ENCODE data around the gene TNFAIP8L3. TPM values are rescaled to one million over a fixed set of nuclear protein-coding genes. Genes with fewer than 3 reads are reported as not detected.
A peak's percentile ranks its signal among the peaks of the same experiment; 100 is the strongest.

The TNFAIP8L3 gene
- total and polyA plus RNA-seq, 2 of the 4 experiments (the other 2 are of a cell fraction): 0.29 to 0.90 TPM

- H3K4ac ChIP-seq (ENCODE audit: low read depth, low read length): no peak overlapping the region
- peak; percentile 81 for ATAC-seq (ENCODE audit: low read depth)
- no peak overlapping the region for H3K9ac ChIP-seq (ENCODE audit: low read depth, low read length)
- no peak overlapping the region for H3K56ac ChIP-seq (ENCODE audit: extremely low read depth, insufficient read depth, low read length)
- no peak overlapping the region for H4K91ac ChIP-seq (ENCODE audit: insufficient read depth, low read depth, low read length)
- intact Hi-C loops (cut with micrococcal nuclease): no loop called here
- H3K4me1 ChIP-seq (ENCODE audit: control insufficient read depth, insufficient read depth, low read length): peaks cover 13% of the 10 kb centered on the region
- POLR2A ChIA-PET (ENCODE audit: unreplicated experiment): no interaction called here
- H2BK15ac ChIP-seq (ENCODE audit: low read depth, low read length): no peak overlapping the region
- no peak overlapping the region for H4K8ac ChIP-seq (ENCODE audit: low read depth in 2 of 2, low read length in 2 of 2)
- no peaks in the 10 kb centered on the region for H3K27me3 ChIP-seq (ENCODE audit: control insufficient read depth, insufficient read depth, low read length)
- no peak overlapping the region for H3K18ac ChIP-seq (ENCODE audit: low read depth, low read length)
- CTCF ChIA-PET: no interaction called here
- no peak overlapping the region for H2AK9ac ChIP-seq (replicated peaks; ENCODE audit: low read depth, low read length, poor library complexity)
- no peaks in the 10 kb centered on the region for H3K36me3 ChIP-seq (ENCODE audit: control insufficient read depth, insufficient read depth, low read length)
- H3K27ac ChIP-seq (ENCODE audit: insufficient read depth, low read length): no peak overlapping the region
- dilution Hi-C loops (cut with HindIII; ENCODE audit: low sequenced_read_pairs, unreplicated experiment): no loop called here
- H3K4me3 ChIP-seq (ENCODE audit: insufficient read depth, low read depth, low read length): no peak overlapping the region
- in situ Hi-C loops (cut with MboI; ENCODE audit: low sequenced_read_pairs): no loop called here
- no TSS peak for BruUV-seq (replicated peaks)
- H4K20me1 ChIP-seq (ENCODE audit: insufficient read depth, low read length): no peaks in the 10 kb centered on the region
- H3K23ac ChIP-seq (ENCODE audit: low read depth, low read length): no peak overlapping the region
- no CpG with 5 or more reads among the region's 3 CpGs for WGBS, 2 experiments (ENCODE audit: extremely low coverage in 2 of 2, insufficient read length in 1 of 2)
- peak overlapping the region; percentile 19 for H2BK5ac ChIP-seq (ENCODE audit: low read depth, low read length, poor library complexity, severe bottlenecking)
- H2AFZ ChIP-seq (replicated peaks; ENCODE audit: low read length, poor library complexity): no peak overlapping the region
- no peaks in the 10 kb centered on the region for H3K9me3 ChIP-seq (ENCODE audit: control insufficient read depth, insufficient read depth, low read length)
- H3K4me2 ChIP-seq (ENCODE audit: low read depth, low read length): peak overlapping the region; percentile 48
- H2BK120ac ChIP-seq (ENCODE audit: low read depth, low read length): no peak overlapping the region
- no peak overlapping the region; the same call in 1 of the 2 replicates for H2AK5ac ChIP-seq (ENCODE audit: low read depth, low read length)
- H4K5ac ChIP-seq (ENCODE audit: low read depth, low read length): no peak overlapping the region
- TF ChIP-seq RCOR1 (IDR thresholded peaks at IDR 0.05; ENCODE audit: insufficient replicate concordance, low read length) (no peak), MAFK (IDR thresholded peaks at IDR 0.05; ENCODE audit: low read depth, low read length) (no peak), CEBPB (IDR thresholded peaks at IDR 0.05; ENCODE audit: low read depth, low read length) (no peak), NFE2L2 (IDR thresholded peaks at IDR 0.05; ENCODE audit: low read depth, low read length) (no peak), SMC3 (IDR thresholded peaks at IDR 0.05; ENCODE audit: low read depth, low read length) (no peak), USF2 (IDR thresholded peaks at IDR 0.05; ENCODE audit: low read depth, low read length) (no peak)
- TF ChIP-seq, protein P1, sequence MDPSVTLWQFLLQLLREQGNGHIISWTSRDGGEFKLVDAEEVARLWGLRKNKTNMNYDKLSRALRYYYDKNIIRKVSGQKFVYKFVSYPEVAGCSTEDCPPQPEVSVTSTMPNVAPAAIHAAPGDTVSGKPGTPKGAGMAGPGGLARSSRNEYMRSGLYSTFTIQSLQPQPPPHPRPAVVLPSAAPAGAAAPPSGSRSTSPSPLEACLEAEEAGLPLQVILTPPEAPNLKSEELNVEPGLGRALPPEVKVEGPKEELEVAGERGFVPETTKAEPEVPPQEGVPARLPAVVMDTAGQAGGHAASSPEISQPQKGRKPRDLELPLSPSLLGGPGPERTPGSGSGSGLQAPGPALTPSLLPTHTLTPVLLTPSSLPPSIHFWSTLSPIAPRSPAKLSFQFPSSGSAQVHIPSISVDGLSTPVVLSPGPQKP (IDR thresholded peaks at IDR 0.05; ENCODE audit: borderline replicate concordance, low read depth, low read length): no peak
- TF ChIP-seq, protein P2, sequence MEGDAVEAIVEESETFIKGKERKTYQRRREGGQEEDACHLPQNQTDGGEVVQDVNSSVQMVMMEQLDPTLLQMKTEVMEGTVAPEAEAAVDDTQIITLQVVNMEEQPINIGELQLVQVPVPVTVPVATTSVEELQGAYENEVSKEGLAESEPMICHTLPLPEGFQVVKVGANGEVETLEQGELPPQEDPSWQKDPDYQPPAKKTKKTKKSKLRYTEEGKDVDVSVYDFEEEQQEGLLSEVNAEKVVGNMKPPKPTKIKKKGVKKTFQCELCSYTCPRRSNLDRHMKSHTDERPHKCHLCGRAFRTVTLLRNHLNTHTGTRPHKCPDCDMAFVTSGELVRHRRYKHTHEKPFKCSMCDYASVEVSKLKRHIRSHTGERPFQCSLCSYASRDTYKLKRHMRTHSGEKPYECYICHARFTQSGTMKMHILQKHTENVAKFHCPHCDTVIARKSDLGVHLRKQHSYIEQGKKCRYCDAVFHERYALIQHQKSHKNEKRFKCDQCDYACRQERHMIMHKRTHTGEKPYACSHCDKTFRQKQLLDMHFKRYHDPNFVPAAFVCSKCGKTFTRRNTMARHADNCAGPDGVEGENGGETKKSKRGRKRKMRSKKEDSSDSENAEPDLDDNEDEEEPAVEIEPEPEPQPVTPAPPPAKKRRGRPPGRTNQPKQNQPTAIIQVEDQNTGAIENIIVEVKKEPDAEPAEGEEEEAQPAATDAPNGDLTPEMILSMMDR (conservative IDR thresholded peaks at IDR 0.05; ENCODE audit: low read depth, low read length): no peak
- no peak overlapping the region for H2BK20ac ChIP-seq (ENCODE audit: low read depth, low read length)
- no peaks in the 10 kb centered on the region for H3K79me1 ChIP-seq (ENCODE audit: low read depth in 1 of 2, low read length in 2 of 2)
- H3K9me1 ChIP-seq (ENCODE audit: insufficient read depth, low read length): peaks cover 7% of the 10 kb centered on the region; the same call in 1 of the 2 replicates
- peak; percentile 61 for DNase-seq
- H3K14ac ChIP-seq (replicated peaks; ENCODE audit: low read depth, low read length): no peak overlapping the region
These were observed 27.2 kb downstream of the TNFAIP8L3 start for GRCh38 chr15:51067510-51067909.
